ENCODE results near the gene SERPINE2.

SERPINE2 gene

GRCh38 chr2:223971731-223972130 is 67.4 kb downstream of the SERPINE2 start:
- DNase-seq = no peak
- no peaks in the 10 kb centered on the region for H3K27me3 ChIP-seq (ENCODE audit: insufficient read depth, low read depth, severe bottlenecking)
- H3K36me3 ChIP-seq = peaks cover 12% of the 10 kb centered on the region
- no peaks in the 10 kb centered on the region for H3K9me3 ChIP-seq (ENCODE audit: severe bottlenecking)
- no peak overlapping the region for H3K27ac ChIP-seq
- TF ChIP-seq, protein P1, sequence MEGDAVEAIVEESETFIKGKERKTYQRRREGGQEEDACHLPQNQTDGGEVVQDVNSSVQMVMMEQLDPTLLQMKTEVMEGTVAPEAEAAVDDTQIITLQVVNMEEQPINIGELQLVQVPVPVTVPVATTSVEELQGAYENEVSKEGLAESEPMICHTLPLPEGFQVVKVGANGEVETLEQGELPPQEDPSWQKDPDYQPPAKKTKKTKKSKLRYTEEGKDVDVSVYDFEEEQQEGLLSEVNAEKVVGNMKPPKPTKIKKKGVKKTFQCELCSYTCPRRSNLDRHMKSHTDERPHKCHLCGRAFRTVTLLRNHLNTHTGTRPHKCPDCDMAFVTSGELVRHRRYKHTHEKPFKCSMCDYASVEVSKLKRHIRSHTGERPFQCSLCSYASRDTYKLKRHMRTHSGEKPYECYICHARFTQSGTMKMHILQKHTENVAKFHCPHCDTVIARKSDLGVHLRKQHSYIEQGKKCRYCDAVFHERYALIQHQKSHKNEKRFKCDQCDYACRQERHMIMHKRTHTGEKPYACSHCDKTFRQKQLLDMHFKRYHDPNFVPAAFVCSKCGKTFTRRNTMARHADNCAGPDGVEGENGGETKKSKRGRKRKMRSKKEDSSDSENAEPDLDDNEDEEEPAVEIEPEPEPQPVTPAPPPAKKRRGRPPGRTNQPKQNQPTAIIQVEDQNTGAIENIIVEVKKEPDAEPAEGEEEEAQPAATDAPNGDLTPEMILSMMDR (IDR thresholded peaks at IDR 0.05; ENCODE audit: low read depth, low read length) = no peak
- H3K4me3 ChIP-seq (ENCODE audit: low read depth, low read length) = no peak overlapping the region

GRCh38 chr2:223970343-223971128 is 68.5 kb downstream of the SERPINE2 start:
- TF ChIP-seq, protein P1 (IDR thresholded peaks at IDR 0.05; ENCODE audit: low read depth, low read length) = peak; percentile 61
- no peaks in the 10 kb centered on the region for H3K27me3 ChIP-seq (ENCODE audit: insufficient read depth, low read depth, severe bottlenecking)
- no peak overlapping the region for H3K27ac ChIP-seq
- H3K4me3 ChIP-seq (ENCODE audit: low read depth, low read length) = no peak overlapping the region
- DNase-seq = peak; percentile 34
- peaks cover 22% of the 10 kb centered on the region for H3K36me3 ChIP-seq
- H3K9me3 ChIP-seq (ENCODE audit: severe bottlenecking) = no peaks in the 10 kb centered on the region

- no peak overlapping the region for H3K4me3 ChIP-seq (ENCODE audit: low read depth, low read length)
- no peaks in the 10 kb centered on the region for H3K27me3 ChIP-seq (ENCODE audit: insufficient read depth, low read depth, severe bottlenecking)
- H3K27ac ChIP-seq = no peak overlapping the region
- no peaks in the 10 kb centered on the region for H3K9me3 ChIP-seq (ENCODE audit: severe bottlenecking)
- no peak for DNase-seq
- H3K36me3 ChIP-seq = peaks cover 28% of the 10 kb centered on the region
- TF ChIP-seq, protein P1 (IDR thresholded peaks at IDR 0.05; ENCODE audit: low read depth, low read length) = no peak
These were observed 69.2 kb downstream of the SERPINE2 start for GRCh38 chr2:223969856-223970255.

- TF ChIP-seq, protein P1 (IDR thresholded peaks at IDR 0.05; ENCODE audit: low read depth, low read length) = no peak
- Histone ChIP-seq H3K27me3 (ENCODE audit: insufficient read depth, low read depth, severe bottlenecking) (no peaks in the 10 kb centered on the region), H3K36me3 (peaks cover 31% of the 10 kb centered on the region), H3K27ac (no peak overlapping the region), H3K9me3 (ENCODE audit: severe bottlenecking) (no peaks in the 10 kb centered on the region), H3K4me3 (ENCODE audit: low read depth, low read length) (no peak overlapping the region)
- no peak for DNase-seq
These were observed 69.8 kb downstream of the SERPINE2 start for GRCh38 chr2:223969315-223969714.

- no peak for DNase-seq
- H3K9me3 ChIP-seq (ENCODE audit: severe bottlenecking) = no peaks in the 10 kb centered on the region
- H3K27ac ChIP-seq = no peak overlapping the region
- no peaks in the 10 kb centered on the region for H3K27me3 ChIP-seq (ENCODE audit: insufficient read depth, low read depth, severe bottlenecking)
- no peak overlapping the region for H3K4me3 ChIP-seq (ENCODE audit: low read depth, low read length)
- peaks cover 44% of the 10 kb centered on the region for H3K36me3 ChIP-seq
- TF ChIP-seq, protein P1 (IDR thresholded peaks at IDR 0.05; ENCODE audit: low read depth, low read length) = no peak
These were observed 71.1 kb downstream of the SERPINE2 start for GRCh38 chr2:223967981-223968380.

GRCh38 chr2:223959688-223960087 is 79.4 kb downstream of the SERPINE2 start:
- TF ChIP-seq, protein P1 (IDR thresholded peaks at IDR 0.05; ENCODE audit: low read depth, low read length) = no peak
- Histone ChIP-seq H3K27me3 (ENCODE audit: insufficient read depth, low read depth, severe bottlenecking) (no peaks in the 10 kb centered on the region), H3K36me3 (peaks cover 58% of the 10 kb centered on the region), H3K27ac (no peak overlapping the region), H3K9me3 (ENCODE audit: severe bottlenecking) (no peaks in the 10 kb centered on the region), H3K4me3 (ENCODE audit: low read depth, low read length) (no peak overlapping the region)
- no peak for DNase-seq
